ENCODE measurements around the gene CDH4. TPM values are rescaled to one million over a fixed set of nuclear protein-coding genes. Genes with fewer than 3 reads are reported as not detected.

Gene CDH4
- total RNA-seq: 0.28 and 1.2 TPM in 2 replicates

GRCh38 chr20:61251529-61252393, at the start of gene CDH4:
Gene CDH4, plus strand, starts transcription at chr20:61252261.

